HL-60 (cell line): Measurements from ENCODE around the gene CDKN2B.

Experiments used
- DNase-seq, 2 experiments: peaks; one replicate each; pipeline ENCODE4 v3.0.0-alpha.2; 2010 to 2020; ENCODE audit warnings: low read depth in 1 of 2, low spot score in 1 of 2
- H3K27ac ChIP-seq: fragments of 250-450 bp; sonication (Bioruptor Pico); replicated peaks from 2 replicates; pipeline ENCODE4 v1.5.1; 2020; ENCODE audit warnings: mild to moderate bottlenecking, moderate library complexity
- H3K27me3 ChIP-seq: fragments of 250-450 bp; sonication (Bioruptor Pico); 2 replicates; pipeline ENCODE4 v1.5.1; 2021; ENCODE audit warnings: mild to moderate bottlenecking, moderate library complexity; ENCODE audit not compliant: insufficient read depth, poor library complexity, severe bottlenecking
- H3K4me3 ChIP-seq: replicated peaks from 2 replicates; pipeline ENCODE4 v1.5.1; 2011; ENCODE audit warnings: mild to moderate bottlenecking, control low read depth, low read length; ENCODE audit not compliant: insufficient read depth
- CTCF ChIP-seq: IDR thresholded peaks from one replicate; pipeline ENCODE4 v1.5.1; 2011; ENCODE audit warnings: low read length, control low read depth, inconsistent platforms; ENCODE audit not compliant: insufficient read depth
- GABPA ChIP-seq: IDR thresholded peaks from 2 replicates; pipeline ENCODE4 v1.6.1; 2012; ENCODE audit warnings: low read depth
- POLR2AphosphoS5 ChIP-seq: IDR thresholded peaks from 2 replicates; pipeline ENCODE4 v1.6.1; 2012; ENCODE audit warnings: low read depth
- REST ChIP-seq: IDR thresholded peaks from 2 replicates; pipeline ENCODE4 v1.6.1; 2012; ENCODE audit warnings: low read depth; ENCODE audit not compliant: insufficient replicate concordance
- SPI1 ChIP-seq: IDR thresholded peaks from 2 replicates; pipeline ENCODE4 v1.6.1; 2012; ENCODE audit warnings: low read depth, mild to moderate bottlenecking, borderline replicate concordance

The CDKN2B gene

GRCh38 chr9:21993893-21994555 is 15.1 kb downstream of the CDKN2B start, which contains the start of gene CDKN2A:
Gene CDKN2A, minus strand, starts transcription at chr9:21994392.
- Histone ChIP-seq H3K4me3 (peak within 1 kb of the TSS; percentile 68), H3K27me3 (no peaks in the 10 kb centered on the region), H3K27ac (peak within 1 kb of the TSS; percentile 98)
- DNase-seq = peak in 1 of 2 experiments; percentile 69
- TF ChIP-seq POLR2AphosphoS5 (0 out of 2 replicates have a peak, but pooled peaks have one; percentile 43), SPI1 (peak; percentile 45; the same call in 1 of the 2 replicates), CTCF (no peak), GABPA (no peak), REST (no peak)

GRCh38 chr9:21993007-21993406 is 16.1 kb downstream of the CDKN2B start:
- Histone ChIP-seq H3K4me3 (peak overlapping the region; percentile 68), H3K27ac (peak overlapping the region; percentile 98), H3K27me3 (no peaks in the 10 kb centered on the region)
- no peak for DNase-seq
- TF ChIP-seq SPI1 = no peak
- TF ChIP-seq REST = no peak
- TF ChIP-seq GABPA = no peak
- no peak for TF ChIP-seq CTCF
- TF ChIP-seq POLR2AphosphoS5 = no peak

- DNase-seq = no peak
- Histone ChIP-seq H3K27ac (peak overlapping the region; percentile 54), H3K27me3 (no peaks in the 10 kb centered on the region), H3K4me3 (peak overlapping the region; percentile 29)
- TF ChIP-seq SPI1 (no peak), GABPA (no peak), CTCF (no peak), POLR2AphosphoS5 (no peak), REST (no peak)
Observed at GRCh38 chr9:21991072-21991959, 17.8 kb downstream of the CDKN2B start.
